Activated CD8-positive, alpha-beta memory T cell treated with anti-CD3 and anti-CD28 coated beads, Interleukin-2, amount 10 ng/mL, durations not matched to agents 7 days and 5 days (primary cell): ENCODE results near the gene CADM4. TPM values are rescaled to one million over a fixed set of nuclear protein-coding genes. Genes with fewer than 3 reads are reported as not detected.

Experiments
- ATAC-seq: fragments of 150-1000 bp; cut with Tn5 transposase; one replicate; pipeline ENCODE4 v1.10.0; 2021; ENCODE audit warnings: moderate library complexity
- CTCF ChIA-PET: fragments of 350-600 bp; sonication (Branson Sonifier 250); formaldehyde crosslinking; loops from one replicate; lab custom pipeline; 2021; ENCODE audit warnings: antibody characterized with exemption; lab: Charles Lee
- DNase-seq: peaks from one replicate; pipeline ENCODE4 v3.0.0-alpha.2; 2020
- H3K27ac Mint-ChIP-seq: one replicate; pipeline ENCODE4 v1.8.0; 2021; ENCODE audit warnings: mild to moderate bottlenecking, mixed read lengths
- H3K27me3 Mint-ChIP-seq: one replicate; pipeline ENCODE4 v1.8.0; 2021; ENCODE audit warnings: mixed read lengths
- H3K36me3 Mint-ChIP-seq: one replicate; pipeline ENCODE4 v1.8.0; 2021; ENCODE audit warnings: mild to moderate bottlenecking, mixed read lengths
- H3K4me1 Mint-ChIP-seq: one replicate; pipeline ENCODE4 v1.8.0; 2021; ENCODE audit warnings: mixed read lengths
- H3K4me3 Mint-ChIP-seq: one replicate; pipeline ENCODE4 v1.8.0; 2021; ENCODE audit warnings: mild to moderate bottlenecking, moderate library complexity, mixed read lengths
- H3K9me3 Mint-ChIP-seq: one replicate; pipeline ENCODE4 v1.8.0; 2022; ENCODE audit warnings: low read depth, mixed read lengths
- total RNA-seq, 2 experiments: library from RNA; stranded (reverse); gene quantifications; one replicate each; pipeline ENCODE4 v1.2.3, GENCODE V29; 2021

Gene CADM4
- total RNA-seq, 2 experiments from 2014 or later = 0.09 to 0.12 TPM

DNA sequence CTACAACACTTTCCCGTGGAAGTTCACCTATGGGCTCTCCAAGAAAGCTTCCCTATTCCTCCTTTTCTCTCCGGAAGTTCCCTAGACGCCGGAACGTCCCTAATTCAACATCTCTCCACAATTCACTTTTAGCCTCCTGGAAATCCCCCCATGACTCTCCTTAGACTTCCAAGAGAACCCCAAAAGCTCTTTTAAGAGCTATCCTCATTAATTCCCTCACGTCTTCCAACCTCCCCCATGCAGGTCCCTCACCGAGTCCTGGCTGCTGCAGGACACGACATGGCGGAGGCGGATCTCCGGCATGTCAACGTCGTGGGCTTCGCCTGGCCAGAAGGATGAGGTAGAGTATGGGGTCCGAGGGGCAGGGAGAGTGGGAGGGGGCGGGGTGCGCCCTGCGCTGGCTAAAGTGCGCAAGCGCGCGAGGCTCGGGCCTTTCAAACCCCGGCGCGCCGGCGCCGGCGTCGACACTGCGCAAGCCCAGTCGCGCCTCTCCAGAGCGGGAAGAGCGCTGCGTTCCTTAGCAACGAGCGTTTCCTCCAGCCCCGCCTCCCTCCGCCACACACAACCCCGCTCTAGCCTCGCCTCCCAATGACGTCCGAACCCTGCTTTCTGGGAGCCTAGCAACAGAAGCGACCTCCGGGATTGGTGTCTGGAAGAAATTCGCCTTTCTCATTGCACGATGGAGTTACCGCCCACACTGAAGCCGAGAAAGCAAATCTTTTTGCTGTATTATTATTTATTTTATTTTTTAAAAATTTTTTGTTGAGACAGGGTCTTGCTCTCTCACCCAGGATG lies 64.3 kb downstream of the CADM4 start, which contains the start of the genes PINLYP and XRCC1:
Gene PINLYP (plus strand): TSS at position 646 of the 795 bp plus-strand sequence. CDS start 1,391 bp downstream, outside the sequence.
Gene XRCC1 (minus strand): TSS at position 372 of the 795 bp plus-strand sequence. CDS start 69 bp downstream, at position 303.
- Mint-ChIP-seq H3K4me1 (peaks cover 45% of the 10 kb centered on the region), H3K4me3 (peak within 1 kb of the TSS; percentile 95), H3K9me3 (no peaks in the 10 kb centered on the region), H3K27ac (peak within 1 kb of the TSS; percentile 92), H3K36me3 (peaks cover 5% of the 10 kb centered on the region), H3K27me3 (no peaks in the 10 kb centered on the region)
- CTCF ChIA-PET = interaction anchor here (0.7 to 3.0 kb wide), 8 partner anchors 9 to 128 kb away, joined by 3 to 38 read pairs (median 4); partner anchors contain the start of genes IRGQ, ZNF575 and ZNF576
- DNase-seq = peak; percentile 99
- ATAC-seq = peak; percentile 97

DNA sequence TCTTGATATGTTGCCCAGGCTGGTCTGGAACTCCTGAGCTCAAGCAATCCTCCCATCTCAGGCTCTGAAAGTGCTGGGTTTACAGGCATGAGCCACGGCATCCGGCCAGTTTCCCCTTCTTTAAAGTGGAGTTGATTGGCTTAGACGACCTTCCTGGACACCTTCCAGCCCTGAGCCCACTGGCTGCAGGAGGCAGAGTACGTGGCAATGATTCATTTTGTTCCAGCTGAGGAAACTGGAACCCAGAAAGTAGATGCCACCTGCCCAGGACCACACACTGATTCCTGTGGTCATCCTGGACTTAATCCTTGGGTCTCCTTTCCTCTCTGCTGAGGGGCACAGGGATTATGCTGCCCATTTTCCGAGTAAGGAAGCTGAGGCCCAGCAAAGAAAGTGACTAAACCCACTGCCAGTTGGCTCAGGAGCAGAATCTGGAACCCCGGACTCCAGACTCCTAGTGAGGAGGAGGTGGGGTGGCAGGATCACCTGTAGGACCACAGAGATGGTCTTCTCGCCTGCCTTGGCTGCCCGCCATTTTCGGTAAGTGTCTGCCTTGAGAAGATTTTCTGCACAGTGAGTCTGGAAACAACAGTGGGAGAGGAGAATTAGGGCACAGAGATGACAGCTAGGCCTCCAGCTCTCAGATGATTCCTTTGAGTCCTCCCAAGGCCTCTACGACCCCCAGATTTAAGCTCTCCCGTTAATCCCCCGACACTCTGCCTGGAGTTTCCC lies 65.1 kb downstream of the CADM4 start:
- Mint-ChIP-seq H3K4me3 (peak overlapping the region; percentile 95), H3K27me3 (no peaks in the 10 kb centered on the region), H3K4me1 (peaks cover 43% of the 10 kb centered on the region), H3K9me3 (no peaks in the 10 kb centered on the region), H3K36me3 (peaks cover 5% of the 10 kb centered on the region), H3K27ac (peak overlapping the region; percentile 92)
- CTCF ChIA-PET = interaction anchor here (0.7 to 3.0 kb wide), 10 partner anchors 10 to 128 kb away, joined by 3 to 38 read pairs (median 3); partner anchors contain the start of genes IRGQ, ZNF575 and ZNF576
- no peak for DNase-seq
- ATAC-seq = no peak

Other genes with a start within 250 kb of the CADM4 start
- gene TEX101, start 225.0 kb downstream of the CADM4 start, total RNA-seq = not detected
- under 1 TPM; 0.23 to 0.33 TPM for gene LYPD3, start 174.2 kb downstream of the CADM4 start, total RNA-seq
- 10 to 100 TPM; 11.0 to 11.2 TPM for gene PHLDB3, start 135.1 kb downstream of the CADM4 start, total RNA-seq
- gene ETHE1, start 112.6 kb downstream of the CADM4 start, total RNA-seq = 10 to 100 TPM; 52.6 to 55.8 TPM
- 1 to 10 TPM; 2.9 to 3.7 TPM for gene ZNF575, start 106.7 kb downstream of the CADM4 start, total RNA-seq
- 10 to 100 TPM; 47.7 to 50.6 TPM for gene XRCC1, start 64.3 kb downstream of the CADM4 start, total RNA-seq
- gene PINLYP, start 64.0 kb downstream of the CADM4 start, total RNA-seq = 10 to 100 TPM; 16.8 to 19.7 TPM
- gene IRGQ, start 43.7 kb downstream of the CADM4 start, total RNA-seq = 10 to 100 TPM; 12.9 to 23.0 TPM
- 10 to 100 TPM; 18.6 to 21.3 TPM for gene ZNF576, start 43.3 kb downstream of the CADM4 start, total RNA-seq
- under 1 TPM; 0.37 to 0.79 TPM for gene SRRM5, start 27.8 kb downstream of the CADM4 start, total RNA-seq
- gene ZNF428, start 20.2 kb downstream of the CADM4 start, total RNA-seq = 10 to 100 TPM; 23.0 to 23.2 TPM
- 10 to 100 TPM; 10.3 to 10.4 TPM for gene PLAUR, start 30.3 kb upstream of the CADM4 start, total RNA-seq
- gene IRGC, start 76.2 kb upstream of the CADM4 start, total RNA-seq = not detected
- 10 to 100 TPM; 62.3 to 74.7 TPM for gene SMG9, start 115.1 kb upstream of the CADM4 start, total RNA-seq
- gene KCNN4, start 141.1 kb upstream of the CADM4 start, total RNA-seq = 10 to 100 TPM; 43.9 to 53.0 TPM
- gene LYPD5, start 162.6 kb upstream of the CADM4 start, total RNA-seq = under 1 TPM; 0.40 to 0.58 TPM
- 1 to 10 TPM; 5.2 to 6.5 TPM for gene ZNF283, start 187.5 kb upstream of the CADM4 start, total RNA-seq
- gene ZNF404, start 244.1 kb upstream of the CADM4 start, total RNA-seq = 1 to 10 TPM in 1 of 2 experiments, under 1 TPM in 1; 0.89 to 1.7 TPM